CD4-positive, alpha-beta memory T cell (primary cell): ENCODE data around the gene SUPT16H. TPM values are rescaled to one million over a fixed set of nuclear protein-coding genes. Genes with fewer than 3 reads are reported as not detected.

ENCODE experiments used
- CTCF ChIA-PET: fragments of 350-600 bp; sonication (Branson Sonifier 250); formaldehyde crosslinking; loops from one replicate; lab custom pipeline; 2021; ENCODE audit warnings: inconsistent platforms; ENCODE audit not compliant: partially characterized antibody; lab: Charles Lee
- POLR2A ChIA-PET: fragments of 350-600 bp; sonication (Branson Sonifier 250); formaldehyde crosslinking; loops from one replicate; lab custom pipeline; 2021; ENCODE audit not compliant: partially characterized antibody; lab: Charles Lee
- DNase-seq, 5 donors: peaks; one replicate each; pipeline versions ENCODE4 v3.0.0 to v3.0.0-alpha.2; 2020 to 2022; ENCODE audit warnings: mixed read lengths in 1 of 5
- H3K27ac ChIP-seq: one replicate; pipeline ENCODE4 v1.7.0; 2013; ENCODE audit warnings: low read depth, low read length
- H3K27me3 ChIP-seq: 2 replicates; pipeline ENCODE4 v1.7.0; 2013; ENCODE audit warnings: mild to moderate bottlenecking, low read length, moderate library complexity; ENCODE audit not compliant: insufficient read depth
- H3K36me3 ChIP-seq: 2 replicates; pipeline ENCODE4 v1.7.0; 2013; ENCODE audit warnings: mild to moderate bottlenecking, low read length, moderate library complexity; ENCODE audit not compliant: insufficient read depth
- H3K4me1 ChIP-seq: 2 replicates; pipeline ENCODE4 v1.7.0; 2013; ENCODE audit warnings: mild to moderate bottlenecking, low read length, moderate library complexity; ENCODE audit not compliant: insufficient read depth
- H3K4me3 ChIP-seq, 2 donors: one replicate each; pipeline ENCODE4 v1.7.0; 2013; ENCODE audit warnings: low read length in 2 of 2, mild to moderate bottlenecking in 1 of 2
- H3K9me3 ChIP-seq, 2 donors: one replicate each; pipeline ENCODE4 v1.7.0; 2013; ENCODE audit warnings: low read length in 2 of 2, control low read depth in 1 of 2; ENCODE audit not compliant: control insufficient read depth in 1 of 2
- H3K27ac Mint-ChIP-seq, 7 donors: one replicate each; pipeline ENCODE4 v1.8.0; 2020 to 2021; ENCODE audit warnings: mixed read lengths in 7 of 7, mild to moderate bottlenecking in 6 of 7, inconsistent platforms in 3 of 7, moderate library complexity in 3 of 7
- H3K27me3 Mint-ChIP-seq, 2 donors: one replicate each; pipeline ENCODE4 v1.8.0; 2020 to 2021; ENCODE audit warnings: mixed read lengths in 2 of 2
- H3K36me3 Mint-ChIP-seq, 2 donors: one replicate each; pipeline ENCODE4 v1.8.0; 2020 to 2021; ENCODE audit warnings: mixed read lengths in 2 of 2, inconsistent platforms in 1 of 2, mild to moderate bottlenecking in 1 of 2
- H3K4me1 Mint-ChIP-seq, 4 donors: one replicate each; pipeline ENCODE4 v1.8.0; 2020 to 2021; ENCODE audit warnings: mixed read lengths in 4 of 4, mild to moderate bottlenecking in 1 of 4
- H3K4me3 Mint-ChIP-seq, 8 donors: one replicate each; pipeline ENCODE4 v1.8.0; 2020 to 2021; ENCODE audit warnings: mixed read lengths in 8 of 8, mild to moderate bottlenecking in 7 of 8, moderate library complexity in 6 of 8, inconsistent platforms in 3 of 8
- H3K9me3 Mint-ChIP-seq, 8 donors: one replicate each; pipeline ENCODE4 v1.8.0; 2020 to 2021; ENCODE audit warnings: mixed read lengths in 8 of 8, mild to moderate bottlenecking in 5 of 8, inconsistent platforms in 3 of 8, moderate library complexity in 1 of 8
- intact Hi-C: fragments of 100-400 bp; cut with micrococcal nuclease; formaldehyde crosslinking; loops from one replicate; pipeline ENCODE4 v1.15.1; 2023
- polyA plus RNA-seq, 2 donors: library from polyadenylated mRNA; unstranded; fragments of 300-500 nt; fragmentation: Illumina TruSeq; gene quantifications; one replicate each; pipeline ENCODE4 v1.2.3, GENCODE V29; 2021
- total RNA-seq, 2 experiments: library from RNA; stranded (reverse); gene quantifications; one replicate each; pipeline ENCODE4 v1.2.3, GENCODE V29; 2021

The SUPT16H gene
- total and polyA plus RNA-seq, 4 experiments from 2014 or later = 60.6 to 87.2 (median 84.5) TPM

DNA sequence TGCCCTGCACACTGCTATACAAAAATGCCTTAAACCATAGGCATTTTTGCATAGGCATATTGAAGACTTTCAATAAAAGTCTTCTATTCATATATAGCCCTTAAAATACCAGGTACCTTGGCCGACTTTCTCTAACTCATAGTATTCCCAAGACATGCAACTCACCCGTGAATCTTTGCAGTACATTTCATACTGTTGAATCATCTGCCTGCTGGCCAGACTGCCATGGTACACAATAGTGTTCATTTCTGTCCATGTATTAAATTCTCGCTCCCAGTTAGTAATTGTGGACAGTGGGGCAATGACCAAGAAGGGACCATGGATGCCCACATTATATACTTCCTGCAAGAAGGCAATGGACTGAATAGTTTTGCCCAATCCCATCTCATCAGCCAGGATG is 24.3 kb upstream of the SUPT16H start:
- H3K27me3 Mint-ChIP-seq = no peaks in the 10 kb centered on the region
- H3K27ac Mint-ChIP-seq = peak overlapping the region in 2 of 7 donors; percentile 19 to 43
- ChIA-PET POLR2A (no interaction called here), CTCF (interaction anchor here (1.1 kb wide), 1 partner anchor 90 kb away, joined by 3 read pairs; no protein-coding TSS in a partner anchor)
- H3K4me1 Mint-ChIP-seq = no peaks in the 10 kb centered on the region
- no peak for DNase-seq
- Histone ChIP-seq H3K4me3 (no peak overlapping the region), H3K36me3 (peaks cover 78% of the 10 kb centered on the region), H3K27ac (no peak overlapping the region), H3K4me1 (no peaks in the 10 kb centered on the region), H3K27me3 (no peaks in the 10 kb centered on the region), H3K9me3 (no peaks in the 10 kb centered on the region)
- no peaks in the 10 kb centered on the region for H3K9me3 Mint-ChIP-seq
- H3K4me3 Mint-ChIP-seq = no peak overlapping the region
- H3K36me3 Mint-ChIP-seq = peaks cover 68 to 86% of the 10 kb centered on the region in 2 donors
- intact Hi-C loops = no loop called here

DNA sequence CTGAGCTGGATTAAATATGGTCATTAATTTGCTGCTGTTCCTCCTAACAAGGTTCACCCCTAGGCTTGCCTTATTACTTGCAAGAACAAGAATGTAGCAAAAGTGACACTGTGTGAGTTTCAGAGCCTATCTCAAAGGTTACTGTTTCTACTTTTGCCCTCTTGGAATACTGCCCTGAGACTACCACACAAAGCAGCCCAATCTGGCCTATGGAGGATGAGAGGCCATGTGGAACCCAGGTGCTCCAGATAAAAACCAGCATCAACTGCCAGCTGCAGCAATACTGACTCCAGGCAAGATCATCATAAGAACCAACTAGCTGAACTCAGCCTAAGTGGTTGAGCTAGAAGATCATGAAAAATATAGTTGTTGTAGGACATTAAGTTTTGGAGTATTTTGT is 22.4 kb upstream of the SUPT16H start:
- H3K4me3 ChIP-seq = no peak overlapping the region
- DNase-seq = no peak
- H3K27me3 ChIP-seq = no peaks in the 10 kb centered on the region
- Mint-ChIP-seq H3K9me3 (no peaks in the 10 kb centered on the region), H3K27me3 (no peaks in the 10 kb centered on the region), H3K36me3 (peaks cover 70 to 85% of the 10 kb centered on the region in 2 donors), H3K27ac (peak overlapping the region in 2 of 7 donors; percentile 36 to 51), H3K4me1 (no peaks in the 10 kb centered on the region), H3K4me3 (no peak overlapping the region)
- intact Hi-C loops = no loop called here
- peaks cover 82% of the 10 kb centered on the region for H3K36me3 ChIP-seq
- no peaks in the 10 kb centered on the region for H3K4me1 ChIP-seq
- ChIA-PET CTCF (interaction anchor here (0.8 to 1.5 kb wide), 3 partner anchors 9 to 50 kb away, joined by 3 read pairs; partner anchors contain the start of gene CHD8), POLR2A (no interaction called here)
- no peaks in the 10 kb centered on the region for H3K9me3 ChIP-seq
- H3K27ac ChIP-seq = no peak overlapping the region

DNA sequence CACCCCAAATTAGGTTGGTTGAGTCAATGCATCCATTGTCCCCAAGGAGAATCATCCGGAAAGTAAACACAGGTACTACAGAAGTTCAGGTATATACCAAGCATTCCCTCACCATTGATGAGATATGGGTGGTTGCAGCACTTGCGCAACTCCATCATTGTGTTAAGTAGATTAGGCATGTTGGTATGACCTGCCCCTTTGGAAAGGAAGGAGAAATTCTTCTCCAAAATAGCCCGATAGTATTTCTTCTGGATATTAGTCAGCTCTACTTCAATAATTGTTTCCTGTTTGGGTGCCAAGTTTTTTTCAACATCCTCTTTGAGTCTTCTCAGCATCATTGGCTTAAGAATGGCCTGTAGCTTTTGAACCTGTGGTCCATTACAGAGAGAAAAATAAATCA is 21.3 kb upstream of the SUPT16H start:
- POLR2A ChIA-PET = no interaction called here
- Histone ChIP-seq H3K27ac (no peak overlapping the region), H3K27me3 (no peaks in the 10 kb centered on the region), H3K36me3 (peaks cover 82% of the 10 kb centered on the region), H3K4me3 (no peak overlapping the region), H3K4me1 (no peaks in the 10 kb centered on the region), H3K9me3 (no peaks in the 10 kb centered on the region)
- no peak for DNase-seq
- no peaks in the 10 kb centered on the region for H3K4me1 Mint-ChIP-seq
- no peak overlapping the region for H3K4me3 Mint-ChIP-seq
- no peak overlapping the region for H3K27ac Mint-ChIP-seq
- intact Hi-C loops = no loop called here
- peaks cover 70 to 85% of the 10 kb centered on the region in 2 donors for H3K36me3 Mint-ChIP-seq
- no peaks in the 10 kb centered on the region for H3K9me3 Mint-ChIP-seq
- H3K27me3 Mint-ChIP-seq = no peaks in the 10 kb centered on the region
- CTCF ChIA-PET = interaction anchor here (0.7 kb wide), 1 partner anchor 12 kb away, joined by 3 read pairs; no protein-coding TSS in a partner anchor

DNA sequence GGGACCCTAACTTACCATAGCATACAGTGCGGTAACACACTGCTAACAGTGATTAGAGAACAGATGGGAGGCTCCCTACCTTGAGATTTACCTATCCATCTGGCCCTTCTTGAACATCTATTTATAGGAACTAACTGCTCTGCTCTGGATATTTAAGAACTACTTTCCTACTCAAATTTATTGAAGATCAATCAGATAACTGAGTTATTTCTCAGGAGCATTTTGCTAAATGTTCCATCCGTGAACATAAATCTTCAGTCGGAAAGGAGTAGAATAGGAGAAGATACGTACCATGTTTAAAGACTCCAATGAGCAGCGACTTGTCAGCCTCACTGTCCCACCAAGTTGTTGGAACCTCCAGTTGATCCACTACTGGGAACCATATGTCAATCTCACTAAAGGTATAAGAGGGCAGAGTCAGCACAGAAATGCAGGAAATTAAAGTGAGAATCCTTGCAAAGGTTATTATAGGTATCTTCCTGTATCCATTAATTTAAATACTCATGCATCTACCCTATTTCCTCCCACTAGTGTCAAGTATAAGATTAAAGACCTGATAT is 15.6 kb upstream of the SUPT16H start:
- Histone ChIP-seq H3K36me3 (peaks cover 79% of the 10 kb centered on the region), H3K27ac (no peak overlapping the region), H3K4me1 (no peaks in the 10 kb centered on the region), H3K9me3 (no peaks in the 10 kb centered on the region), H3K4me3 (no peak overlapping the region), H3K27me3 (no peaks in the 10 kb centered on the region)
- ChIA-PET POLR2A (no interaction called here), CTCF (no interaction called here)
- H3K27ac Mint-ChIP-seq = peak overlapping the region in 1 of 7 donors; percentile 60
- no peak for DNase-seq
- intact Hi-C loops = no loop called here
- H3K36me3 Mint-ChIP-seq = peaks cover 61 to 79% of the 10 kb centered on the region in 2 donors
- no peaks in the 10 kb centered on the region for H3K4me1 Mint-ChIP-seq
- H3K27me3 Mint-ChIP-seq = no peaks in the 10 kb centered on the region
- no peak overlapping the region for H3K4me3 Mint-ChIP-seq
- H3K9me3 Mint-ChIP-seq = no peaks in the 10 kb centered on the region

DNA sequence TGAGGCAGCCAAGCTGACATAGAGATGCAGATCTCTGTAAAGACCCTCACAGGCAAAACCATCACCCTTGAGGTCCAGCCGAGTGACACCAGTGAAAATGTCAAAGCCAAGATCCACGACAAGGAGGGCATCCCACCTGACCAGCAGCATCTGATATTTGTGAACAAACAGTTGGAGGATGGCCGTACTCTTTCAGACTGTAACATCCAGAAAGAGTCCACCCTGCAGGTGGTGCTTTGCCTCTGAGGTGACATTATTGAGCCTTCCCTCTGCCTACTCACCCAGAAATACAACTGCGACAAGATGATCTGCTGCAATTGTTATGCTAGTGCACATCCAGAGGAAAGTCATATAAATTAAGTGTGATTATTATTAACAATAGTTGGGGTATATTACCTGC is 15.1 kb upstream of the SUPT16H start:
- POLR2A ChIA-PET = no interaction called here
- Mint-ChIP-seq H3K4me1 (no peaks in the 10 kb centered on the region), H3K27me3 (no peaks in the 10 kb centered on the region), H3K36me3 (peaks cover 64 to 83% of the 10 kb centered on the region in 2 donors), H3K9me3 (no peaks in the 10 kb centered on the region), H3K4me3 (no peak overlapping the region), H3K27ac (peak overlapping the region in 1 of 7 donors; percentile 64)
- no peak overlapping the region for H3K4me3 ChIP-seq
- H3K27me3 ChIP-seq = no peaks in the 10 kb centered on the region
- intact Hi-C loops = no loop called here
- peaks cover 82% of the 10 kb centered on the region for H3K36me3 ChIP-seq
- H3K27ac ChIP-seq = no peak overlapping the region
- CTCF ChIA-PET = no interaction called here
- H3K4me1 ChIP-seq = no peaks in the 10 kb centered on the region
- DNase-seq = no peak
- no peaks in the 10 kb centered on the region for H3K9me3 ChIP-seq

DNA sequence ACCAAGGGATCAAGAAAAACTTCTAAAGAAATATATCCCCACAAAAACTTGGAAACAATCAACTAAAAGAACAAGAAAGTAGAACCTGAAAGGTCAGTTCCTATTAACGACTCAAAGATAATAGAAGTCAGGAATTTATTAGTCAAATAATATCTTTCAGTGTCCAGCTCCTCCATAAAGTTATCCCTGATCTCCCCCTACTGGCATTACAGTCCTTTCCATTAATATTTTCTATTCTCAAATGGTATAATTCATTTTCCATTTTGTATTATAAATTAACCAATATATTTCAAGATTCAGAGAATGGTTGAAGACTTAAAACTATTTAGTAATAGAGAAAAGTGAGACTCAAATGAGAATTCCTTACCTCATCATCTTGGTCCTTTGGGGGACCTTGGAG is 11.6 kb upstream of the SUPT16H start:
- Histone ChIP-seq H3K27me3 (no peaks in the 10 kb centered on the region), H3K9me3 (no peaks in the 10 kb centered on the region), H3K4me1 (no peaks in the 10 kb centered on the region), H3K36me3 (peaks cover 86% of the 10 kb centered on the region), H3K4me3 (no peak overlapping the region), H3K27ac (no peak overlapping the region)
- no peak overlapping the region for H3K27ac Mint-ChIP-seq
- DNase-seq = no peak
- ChIA-PET POLR2A (interaction anchor here (1.1 kb wide), 1 partner anchor 11 kb away, joined by 3 read pairs; the partner anchor contains the start of gene SUPT16H), CTCF (interaction anchor here (1.3 kb wide), 1 partner anchor 103 kb away, joined by 4 read pairs; no protein-coding TSS in a partner anchor)
- no peaks in the 10 kb centered on the region for H3K27me3 Mint-ChIP-seq
- peaks cover 69 to 85% of the 10 kb centered on the region in 2 donors for H3K36me3 Mint-ChIP-seq
- intact Hi-C loops = no loop called here
- no peaks in the 10 kb centered on the region for H3K9me3 Mint-ChIP-seq
- no peak overlapping the region for H3K4me3 Mint-ChIP-seq
- no peaks in the 10 kb centered on the region for H3K4me1 Mint-ChIP-seq

DNA sequence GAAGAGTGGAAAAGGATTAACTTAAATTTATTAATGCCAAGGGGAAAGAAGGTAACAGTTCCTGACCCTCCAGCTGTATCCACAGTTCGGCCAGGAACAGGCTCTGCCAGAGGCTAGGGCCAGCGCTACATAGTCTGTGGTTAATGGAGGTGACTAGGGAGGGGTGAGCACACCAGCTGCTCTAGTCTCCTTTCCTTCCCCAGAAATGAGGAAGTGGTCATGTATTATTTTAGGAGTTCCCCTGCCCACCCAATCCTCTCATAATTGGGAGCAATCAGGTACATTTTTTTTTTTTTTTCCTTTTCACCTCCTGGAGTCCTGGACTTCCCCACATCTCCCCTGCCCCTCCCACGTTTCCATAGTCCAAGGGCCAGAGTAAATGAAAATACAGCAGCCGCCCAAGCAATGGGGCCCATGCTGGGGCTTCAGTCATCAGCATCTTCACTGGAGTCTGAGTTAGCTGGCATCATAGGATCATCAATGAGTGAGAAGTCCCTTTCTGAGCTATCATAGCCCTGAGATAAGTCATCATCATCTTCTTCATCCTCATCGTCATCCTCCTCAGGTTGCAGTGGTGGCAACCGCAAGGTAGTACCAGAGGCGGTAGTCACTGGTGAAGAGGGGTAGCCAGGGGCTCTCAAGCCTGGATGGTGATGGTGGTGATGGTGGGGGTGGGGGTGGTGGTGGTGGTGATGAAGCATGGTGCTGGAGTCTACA is 1.5 kb upstream of the SUPT16H start:
- CTCF ChIA-PET = interaction anchor here (0.6 kb wide), 1 partner anchor 19 kb away, joined by 3 read pairs; no protein-coding TSS in a partner anchor
- intact Hi-C loops = loop anchor here (2.0 kb wide), 3 partner anchors 51 to 145 kb away; no protein-coding TSS in a partner anchor
- peaks cover 21 to 43% (median 33%) of the 10 kb centered on the region in 4 donors for H3K4me1 Mint-ChIP-seq
- no peaks in the 10 kb centered on the region for H3K27me3 Mint-ChIP-seq
- H3K27ac Mint-ChIP-seq = peak overlapping the region; percentile 77 to 100 (median 99)
- H3K9me3 Mint-ChIP-seq = no peaks in the 10 kb centered on the region
- peak overlapping the region; percentile 82 for H3K27ac ChIP-seq
- DNase-seq = peak in 1 of 5 donors; percentile 43
- H3K4me3 Mint-ChIP-seq = peak overlapping the region in 7 of 8 donors; percentile 26 to 97 (median 95)
- peaks cover 5 to 43% of the 10 kb centered on the region in 2 donors for H3K36me3 Mint-ChIP-seq
- POLR2A ChIA-PET = interaction anchor here (1.2 to 1.8 kb wide), 5 partner anchors 52 to 154 kb away, joined by 3 to 15 read pairs (median 9); partner anchors contain the start of genes CHD8, RAB2B and TOX4
- no peak overlapping the region for H3K4me3 ChIP-seq
- peaks cover 39% of the 10 kb centered on the region for H3K4me1 ChIP-seq
- no peaks in the 10 kb centered on the region for H3K9me3 ChIP-seq
- H3K36me3 ChIP-seq = peaks cover 20% of the 10 kb centered on the region
- H3K27me3 ChIP-seq = no peaks in the 10 kb centered on the region
